ENCODE results near the gene REPIN1.
A peak's percentile ranks its signal among the peaks of the same experiment; 100 is the strongest.

- TF ChIP-seq CTCF (tag by site-specific recombination; IDR thresholded peaks at IDR 0.05) (no peak), ZNF776 (tag by site-specific recombination; IDR thresholded peaks at IDR 0.05; ENCODE audit: borderline replicate concordance) (no peak), ZNF660 (tag by site-specific recombination; IDR thresholded peaks at IDR 0.05) (no peak), ZFHX2 (tag by site-specific recombination; conservative IDR thresholded peaks at IDR 0.05) (peak; percentile 81), TRIM28 (IDR thresholded peaks at IDR 0.05; ENCODE audit: borderline replicate concordance, low read length) (no peak), ZNF837 (tag by site-specific recombination; IDR thresholded peaks at IDR 0.05) (no peak), ZNF214 (tag by site-specific recombination; IDR thresholded peaks at IDR 0.05; ENCODE audit: borderline replicate concordance) (no peak), ZNF416 (tag by site-specific recombination; IDR thresholded peaks at IDR 0.05) (no peak), ZIC2 (tag by site-specific recombination; IDR thresholded peaks at IDR 0.05) (peak; percentile 5; the same call in 1 of the 2 replicates), ZNF175 (tag by site-specific recombination; IDR thresholded peaks at IDR 0.05) (no peak), ZNF350 (tag by site-specific recombination; IDR thresholded peaks at IDR 0.05) (no peak), YY1 (tag by site-specific recombination; IDR thresholded peaks at IDR 0.05) (no peak), ZNF274 (IDR thresholded peaks at IDR 0.05; ENCODE audit: low read length) (no peak), ZNF274 (tag by site-specific recombination; IDR thresholded peaks at IDR 0.05; ENCODE audit: borderline replicate concordance) (no peak)
These were observed 1.3 kb downstream of the REPIN1 start for GRCh38 chr7:150369748-150370501.
